GM12878 (cell line): ENCODE data around the gene SPIN1. TPM values are rescaled to one million over a fixed set of nuclear protein-coding genes. Genes with fewer than 3 reads are reported as not detected.

ENCODE experiments used
- ATAC-seq: fragments of 200-7000 bp; cut with Tn5 transposase; 3 replicates; pipeline ENCODE4 v1.9.1; 2020; ENCODE audit warnings: mild to moderate bottlenecking, moderate library complexity
- BruUV-seq: library from RNA; stranded (reverse); fragments of 400-500 nt; replicated peaks from 2 replicates; lab custom pipeline; 2021; lab: Mats Ljungman, UMichigan
- CTCF ChIA-PET: fragments of 300-600 bp; sonication (Branson Sonifier 250); formaldehyde crosslinking; extraction: SDS; loops from one replicate; lab custom pipeline; 2021; ENCODE audit warnings: inconsistent platforms; lab: Yijun Ruan, JAX
- POLR2A ChIA-PET: fragments of 350-600 bp; formaldehyde crosslinking; extraction: SDS; loops from one replicate; lab custom pipeline; 2021; ENCODE audit warnings: inconsistent platforms; lab: Charles Lee
- RAD21 ChIA-PET: fragments of 300-600 bp; sonication (Branson Sonifier 250); formaldehyde crosslinking; loops from one replicate; lab custom pipeline; 2023; ENCODE audit warnings: antibody characterized with exemption; ENCODE audit not compliant: unreplicated experiment; lab: Charles Lee
- SMC1A ChIA-PET: fragments of 300-600 bp; sonication (Branson Sonifier 250); formaldehyde crosslinking; loops from one replicate; lab custom pipeline; 2023; ENCODE audit not compliant: unreplicated experiment, uncharacterized antibody; lab: Charles Lee
- DNase-seq: peaks from one replicate; pipeline ENCODE4 v3.0.0-alpha.2; 2011; ENCODE audit warnings: low read depth, low spot score
- FAIRE-seq: peaks from 3 replicates; lab custom pipeline; 2011; peaks lifted over from hg19 to GRCh38; lab: Jason Lieb, UNC
- H2AFZ ChIP-seq: 2 replicates; pipeline ENCODE4 v1.6.0; 2011; ENCODE audit warnings: low read depth, low read length, control low read depth; ENCODE audit not compliant: control insufficient read depth
- H3K27ac ChIP-seq: 2 replicates; pipeline ENCODE4 v1.5.1; 2011; ENCODE audit warnings: control low read depth; ENCODE audit not compliant: control insufficient read depth, insufficient read depth
- H3K27me3 ChIP-seq, 2 experiments: replicated peaks in 1 of 2; 2 replicates each; pipeline versions ENCODE4 v1.6.0 to v1.6.1; 2011; ENCODE audit warnings: low read length in 1 of 2; ENCODE audit not compliant: control insufficient read depth in 2 of 2, insufficient read depth in 2 of 2
- H3K36me3 ChIP-seq, 2 experiments: 2 replicates each; pipeline ENCODE4 v1.5.1; 2011; ENCODE audit warnings: low read length in 1 of 2; ENCODE audit not compliant: control insufficient read depth in 2 of 2, insufficient read depth in 2 of 2
- H3K4me1 ChIP-seq: 2 replicates; pipeline ENCODE4 v1.6.1; 2011; ENCODE audit warnings: mild to moderate bottlenecking, low read length, moderate library complexity, mixed read lengths; ENCODE audit not compliant: control insufficient read depth, insufficient read depth
- H3K4me2 ChIP-seq: 2 replicates; pipeline ENCODE4 v1.6.0; 2011; ENCODE audit warnings: control low read depth; ENCODE audit not compliant: control insufficient read depth, insufficient read depth
- H3K4me3 ChIP-seq: fragments of 200-600 bp; sonication (generic); 2 replicates; pipeline ENCODE4 v1.5.1; 2016
- H3K79me2 ChIP-seq: 2 replicates; pipeline ENCODE4 v1.6.0; 2011; ENCODE audit warnings: low read length; ENCODE audit not compliant: control insufficient read depth, insufficient read depth
- H3K9ac ChIP-seq: 2 replicates; pipeline ENCODE4 v1.8.0; 2011; ENCODE audit warnings: low read length, control low read depth, mixed read lengths; ENCODE audit not compliant: control insufficient read depth, insufficient read depth
- H3K9me3 ChIP-seq: replicated peaks from 3 replicates; pipeline ENCODE4 v1.5.1; 2011; ENCODE audit warnings: mild to moderate bottlenecking, low read length; ENCODE audit not compliant: control insufficient read depth, insufficient read depth
- H4K20me1 ChIP-seq: 2 replicates; pipeline ENCODE4 v1.6.0; 2011; ENCODE audit not compliant: control insufficient read depth, insufficient read depth
- BCL11A ChIP-seq: IDR thresholded peaks from 2 replicates; pipeline ENCODE4 v1.6.1; 2011; ENCODE audit warnings: low read depth, low read length
- CBX3 ChIP-seq: fragments of 200-600 bp; sonication (generic); IDR thresholded peaks from 2 replicates; pipeline ENCODE4 v1.6.1; 2016; ENCODE audit warnings: low read depth, borderline replicate concordance
- CHD1 ChIP-seq: IDR thresholded peaks from 2 replicates; pipeline ENCODE4 v1.6.1; 2012; ENCODE audit warnings: low read depth, low read length, improper control_type of control experiment
- CUX1 ChIP-seq: IDR thresholded peaks from 2 replicates; pipeline ENCODE4 v1.6.1; 2012; ENCODE audit warnings: improper control_type of control experiment, low read depth, low read length; ENCODE audit not compliant: insufficient replicate concordance
- E2F4 ChIP-seq: IDR thresholded peaks from 2 replicates; pipeline ENCODE4 v1.6.1; 2012; ENCODE audit warnings: low read depth, low read length, improper control_type of control experiment
- HDAC6 ChIP-seq: fragments of 200-600 bp; sonication (generic); IDR thresholded peaks from one replicate; pipeline ENCODE4 v1.8.0; 2017; ENCODE audit warnings: antibody characterized with exemption; ENCODE audit not compliant: unreplicated experiment
- PKNOX1 ChIP-seq: fragments of 450-650 bp; IDR thresholded peaks from 2 replicates; pipeline ENCODE4 v1.6.1; 2016; ENCODE audit warnings: mild to moderate bottlenecking
- SMC3 ChIP-seq: IDR thresholded peaks from 2 replicates; pipeline ENCODE4 v1.6.1; 2011; ENCODE audit warnings: low read length, improper control_type of control experiment, borderline replicate concordance
- ZBTB4 ChIP-seq: fragments of 450-650 bp; formaldehyde crosslinking; IDR thresholded peaks from 2 replicates; pipeline ENCODE4 v1.4.0; 2022; ENCODE audit warnings: mild to moderate bottlenecking, moderate library complexity
- WGBS: methylation state at CpG from one replicate; pipeline ENCODE4 v1.1.6; 2016; ENCODE audit warnings: low lambda C conversion rate; ENCODE audit not compliant: insufficient replicate concordance, insufficient coverage; ENCODE audit errors: missing lambda C conversion rate; 5-methylcytosine and 5-hydroxymethylcytosine counted together
- in situ Hi-C: fragments of 300-500 bp; cut with MboI; formaldehyde crosslinking; loops from 9 replicates; pipeline ENCODE4 v1.14.3; 2018; ENCODE audit warnings: mixed read lengths
- intact Hi-C: fragments of 100-400 bp; cut with micrococcal nuclease; formaldehyde crosslinking; loops from one replicate; pipeline ENCODE4 v1.14.2; 2022; ENCODE audit not compliant: unreplicated experiment
- polyA plus RNA-seq, 11 experiments: library from polyadenylated mRNA; depleted of rRNA in 4 of 11; unstranded in 6 of 11; stranded (reverse) in 5 of 11; fragments of >200 nt; fragmentation: Nextera tagmentation in 4 of 11; fragmentation: Illumina TruSeq in 1 of 11; extraction: Ambion mirVana in 4 of 11; extraction: Trizol in 1 of 11; gene quantifications; 1 replicate in 1 of 11; 2 replicates in 10 of 11; pipeline versions ENCODE4 v1.2.1 to v1.2.3, GENCODE V29; 2011 to 2016; ENCODE audit warnings: inconsistent platforms in 2 of 11, missing spikeins in 2 of 11, low read depth in 1 of 11
- total RNA-seq, 4 experiments: library from RNA; depleted of rRNA in 3 of 4; stranded (reverse); fragments of >200 nt in 3 of 4; fragmentation: Illumina TruSeq in 1 of 4; extraction: Trizol in 1 of 4; gene quantifications; 2 replicates each; pipeline versions ENCODE4 v1.2.1 to v1.2.3, GENCODE V29; 2013 to 2021

SPIN1 gene
- total and polyA plus RNA-seq, 10 of the 15 experiments (the other 5 are each of a cell fraction or from before 2014, with no cell fraction given), result 6.6 to 30.3 (median 17.1) TPM

GRCh38 chr9:88503081-88503844 is 115.0 kb downstream of the SPIN1 start:
- in situ Hi-C loops (no loop called here), intact Hi-C loops (no loop called here)
- Histone ChIP-seq H4K20me1 (no peaks in the 10 kb centered on the region), H3K4me3 (no peak overlapping the region), H3K4me1 (no peaks in the 10 kb centered on the region), H2AFZ (no peak overlapping the region), H3K79me2 (no peaks in the 10 kb centered on the region), H3K27me3 (no peaks in the 10 kb centered on the region), H3K27ac (no peak overlapping the region), H3K36me3 (no peaks in the 10 kb centered on the region), H3K9ac (no peak overlapping the region), H3K4me2 (no peak overlapping the region), H3K9me3 (no peaks in the 10 kb centered on the region)
- DNase-seq (no peak), ATAC-seq (no peak), FAIRE-seq (no peak)
- TF ChIP-seq BCL11A, result no peak
- no peak for TF ChIP-seq CHD1
- no peak for TF ChIP-seq HDAC6
- TF ChIP-seq CUX1, result no peak
- no peak for TF ChIP-seq CBX3
- no peak for TF ChIP-seq PKNOX1
- TF ChIP-seq SMC3, result no peak
- TF ChIP-seq ZBTB4 (CRISPR knock-in tag), result no peak
- no peak for TF ChIP-seq E2F4
- POLR2A ChIA-PET, result no interaction called here
- no TSS peak for BruUV-seq
- WGBS, result 75% methylated on average over 12 of the region's 18 CpGs
- RAD21 ChIA-PET, result no interaction called here
- SMC1A ChIA-PET, result no interaction called here
- CTCF ChIA-PET, result no interaction called here
